Measurements from ENCODE around the gene AASS. TPM values are rescaled to one million over a fixed set of nuclear protein-coding genes. Genes with fewer than 3 reads are reported as not detected.

Gene AASS
- total RNA-seq = 30.3 and 36.5 TPM in 2 replicates

GRCh38 chr7:122143751-122144711 is at the start of gene AASS:
TSS of gene AASS (minus strand) at chr7:122144249. CDS start at chr7:122133726, 10,523 bp downstream.

Other genes with a start within 250 kb of the AASS start
- gene FEZF1, start 160.5 kb upstream of the AASS start, total RNA-seq = not detected in 2 replicates

Data from smooth muscle cell of trachea (primary cell).